ENCODE results near the gene ZNF213. TPM values are rescaled to one million over a fixed set of nuclear protein-coding genes. Genes with fewer than 3 reads are reported as not detected.
"Not testable (repeated sequence)": the region's sequence is repeated elsewhere in the genome, so short reads cannot be mapped to it uniquely, and the experiment has no call there.

Gene ZNF213
- total RNA-seq, 1 donor from 2014 or later = 2.7 TPM

DNA sequence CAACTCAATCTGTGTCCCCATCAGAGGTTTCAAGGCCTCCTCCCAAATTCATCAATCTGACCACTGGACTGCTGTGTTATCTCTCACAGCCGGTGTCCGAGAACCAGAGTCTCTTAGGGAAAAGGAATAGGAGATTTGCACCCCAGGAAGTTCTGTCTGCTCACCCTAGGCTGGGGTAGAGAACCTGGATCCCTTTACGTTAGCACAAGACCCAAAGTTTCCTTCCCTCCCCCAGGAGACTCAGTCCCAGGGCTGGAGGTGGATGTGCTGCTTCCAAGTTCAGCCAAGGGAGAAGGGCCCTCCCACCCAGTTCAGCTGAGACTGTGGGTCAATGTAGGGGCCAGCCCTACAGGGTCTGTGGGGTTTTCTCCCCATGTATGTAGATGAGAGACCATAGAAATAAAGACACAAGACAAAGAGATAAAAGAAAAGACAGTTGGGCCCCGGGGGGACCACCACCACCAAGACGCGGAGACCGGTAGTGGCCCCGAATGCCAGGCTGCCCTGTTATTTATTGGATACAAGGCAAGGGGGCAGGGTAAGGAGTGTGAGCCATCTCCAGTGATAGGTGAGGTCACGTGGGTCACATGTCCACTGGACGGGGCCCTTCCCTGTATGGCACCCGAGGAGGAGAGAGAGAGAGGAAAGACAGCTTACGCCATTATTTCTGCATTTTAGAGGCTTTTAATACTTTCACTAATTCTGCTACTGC lies 30.4 kb downstream of the ZNF213 start:
- DNase-seq (ENCODE audit: low spot score) = no peak

DNA sequence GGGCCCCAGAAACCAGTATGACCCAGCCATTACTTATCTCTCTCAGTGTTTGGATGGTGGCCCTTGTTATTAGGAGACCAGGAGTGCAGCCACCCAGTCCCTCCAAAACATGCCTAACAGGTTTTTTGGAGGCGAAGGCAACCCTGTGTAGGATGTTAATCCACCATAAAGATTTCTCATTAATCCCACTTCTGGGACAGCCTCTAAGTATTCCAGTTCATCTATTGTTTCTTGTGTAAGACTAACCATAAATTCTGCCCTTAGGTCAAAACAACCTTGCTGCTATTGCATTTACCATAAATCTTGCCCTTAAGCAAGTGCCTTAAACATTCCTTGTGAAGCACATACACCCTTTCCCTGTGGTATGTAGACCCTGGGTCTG lies 31.7 kb downstream of the ZNF213 start:
- no peak for ATAC-seq

More for the DNA sequence above, 30.4 kb downstream of the ZNF213 start:
- ATAC-seq = peak; percentile 11

DNA sequence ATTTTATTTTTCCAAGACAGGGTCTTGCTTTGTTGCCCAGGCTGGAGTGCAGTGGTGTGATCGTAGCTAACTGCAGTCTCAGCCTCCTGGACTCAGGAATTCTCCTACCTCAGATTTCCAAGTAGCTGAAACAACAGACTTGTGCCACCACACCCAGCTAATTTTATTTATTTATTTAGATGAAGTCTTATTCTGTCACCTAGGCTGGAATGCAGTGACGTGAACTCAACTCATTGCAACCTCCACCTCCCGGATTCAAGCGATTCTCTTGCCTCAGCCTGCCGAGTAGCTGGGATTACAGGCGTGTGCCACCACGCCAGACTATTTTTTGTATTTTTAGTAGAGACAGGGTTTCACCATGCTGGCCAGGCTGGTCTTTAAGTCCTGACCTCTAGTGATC lies 33.9 kb downstream of the ZNF213 start:
- not testable (repeated sequence) for DNase-seq (ENCODE audit: low spot score); ATAC-seq

More for the DNA sequence above, 31.7 kb downstream of the ZNF213 start:
- DNase-seq (ENCODE audit: low spot score) = no peak

DNA sequence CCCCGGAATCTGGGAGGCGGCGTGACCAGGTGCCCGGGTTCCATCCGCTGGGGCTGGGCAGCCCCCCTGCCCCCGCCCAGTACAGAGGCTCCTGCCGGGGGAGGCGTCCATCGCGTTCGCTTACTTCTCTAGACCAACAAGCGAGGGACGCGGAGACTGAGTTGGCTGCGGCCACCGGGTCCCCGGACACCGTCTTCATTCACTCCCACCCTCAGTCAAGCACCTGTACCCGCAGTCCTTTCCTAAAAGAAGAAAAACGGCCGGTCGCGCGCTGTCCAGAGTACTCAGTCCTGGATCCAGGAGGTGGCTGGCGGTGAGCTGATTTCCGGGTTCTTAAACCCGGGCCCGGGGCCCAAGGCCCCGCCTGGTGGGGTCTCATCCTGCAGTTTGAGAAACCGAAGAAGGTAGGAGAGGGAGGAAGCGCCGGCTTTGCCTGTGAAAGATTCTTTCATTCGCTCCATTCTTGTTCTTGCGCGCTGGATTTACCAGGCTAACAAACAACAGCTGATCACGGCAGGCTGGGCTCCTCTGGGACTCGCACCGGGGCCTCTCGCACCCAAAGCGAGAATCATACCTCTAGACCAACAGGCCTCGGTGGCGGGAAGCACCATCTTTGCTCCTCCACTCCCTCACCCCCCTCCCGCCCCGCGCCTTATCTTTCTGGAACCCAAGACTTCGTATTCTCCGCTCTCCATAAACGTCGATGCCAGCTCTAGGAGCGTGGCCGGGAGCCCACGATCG lies 35.8 kb downstream of the ZNF213 start:
- DNase-seq (ENCODE audit: low spot score) = no peak
- ATAC-seq = no peak

DNA sequence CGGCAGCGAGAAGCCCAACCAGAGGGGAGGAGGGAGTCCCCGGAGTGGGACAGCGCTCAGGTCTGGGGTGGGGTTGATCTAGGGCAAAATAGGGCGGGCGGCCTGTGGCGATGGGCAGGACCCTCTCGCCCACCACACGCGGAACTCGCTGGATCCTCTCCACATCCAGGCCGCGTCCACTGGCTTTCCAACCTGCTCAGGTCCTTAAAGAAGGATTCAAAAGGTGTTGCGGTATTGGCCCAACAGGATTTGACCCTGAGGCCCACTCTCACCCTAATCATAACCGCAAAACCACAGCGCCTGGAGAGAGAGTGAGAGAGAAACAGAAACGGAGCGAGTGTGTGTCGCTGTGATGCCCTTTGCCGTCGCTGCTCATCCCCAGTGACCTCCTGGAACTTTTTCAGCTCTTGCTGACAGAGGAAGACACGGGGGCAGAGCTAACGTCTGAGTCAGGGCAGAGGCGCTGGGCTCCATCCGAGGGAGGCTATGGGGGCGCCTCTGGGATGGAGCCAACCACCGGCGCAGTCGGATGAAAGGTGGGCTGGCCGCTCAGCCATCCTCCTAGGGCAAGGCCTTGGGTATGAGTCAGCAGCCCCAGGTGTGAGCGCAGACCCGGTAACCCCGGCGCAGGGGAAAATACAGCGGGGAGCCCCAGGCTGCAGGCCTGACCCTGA lies 36.5 kb downstream of the ZNF213 start:
- ATAC-seq (peak; percentile 16), DNase-seq (ENCODE audit: low spot score) (no peak)

DNA sequence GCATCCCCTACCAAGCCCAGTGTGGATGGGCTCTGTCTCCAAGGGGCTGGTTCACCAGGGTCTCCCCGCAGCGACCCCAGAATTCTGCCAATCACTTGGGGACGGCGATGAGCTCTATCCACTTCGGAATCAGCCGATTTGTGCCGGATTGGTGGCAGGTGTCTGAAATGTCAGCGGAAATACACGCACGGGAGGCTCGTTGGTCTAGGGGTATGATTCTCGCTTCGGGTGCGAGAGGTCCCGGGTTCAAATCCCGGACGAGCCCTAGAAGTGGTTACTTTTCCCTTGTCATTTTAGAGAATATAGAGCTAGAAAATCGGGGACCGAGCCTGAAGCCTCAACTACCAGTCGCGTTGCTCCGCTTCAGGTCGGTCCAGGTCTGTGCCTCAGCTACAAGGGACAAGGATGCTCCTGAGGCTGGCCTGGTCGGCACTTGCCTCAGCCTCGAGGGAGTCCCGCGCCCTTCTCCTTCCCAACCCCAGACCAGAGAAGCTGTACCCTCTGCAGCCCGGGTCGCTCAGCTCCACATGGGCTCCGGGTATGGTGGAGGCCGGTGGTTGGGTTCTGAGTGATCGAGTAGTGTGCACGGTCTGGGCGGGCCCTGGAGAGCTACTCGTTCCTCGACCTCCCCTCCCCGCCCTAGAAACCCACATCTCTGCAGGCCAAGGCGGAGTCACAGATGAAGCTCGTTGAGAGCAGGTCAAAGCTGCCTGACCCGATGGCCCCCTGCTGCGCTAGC lies 37.2 kb downstream of the ZNF213 start:
- DNase-seq (ENCODE audit: low spot score) (no peak), ATAC-seq (no peak)

DNA sequence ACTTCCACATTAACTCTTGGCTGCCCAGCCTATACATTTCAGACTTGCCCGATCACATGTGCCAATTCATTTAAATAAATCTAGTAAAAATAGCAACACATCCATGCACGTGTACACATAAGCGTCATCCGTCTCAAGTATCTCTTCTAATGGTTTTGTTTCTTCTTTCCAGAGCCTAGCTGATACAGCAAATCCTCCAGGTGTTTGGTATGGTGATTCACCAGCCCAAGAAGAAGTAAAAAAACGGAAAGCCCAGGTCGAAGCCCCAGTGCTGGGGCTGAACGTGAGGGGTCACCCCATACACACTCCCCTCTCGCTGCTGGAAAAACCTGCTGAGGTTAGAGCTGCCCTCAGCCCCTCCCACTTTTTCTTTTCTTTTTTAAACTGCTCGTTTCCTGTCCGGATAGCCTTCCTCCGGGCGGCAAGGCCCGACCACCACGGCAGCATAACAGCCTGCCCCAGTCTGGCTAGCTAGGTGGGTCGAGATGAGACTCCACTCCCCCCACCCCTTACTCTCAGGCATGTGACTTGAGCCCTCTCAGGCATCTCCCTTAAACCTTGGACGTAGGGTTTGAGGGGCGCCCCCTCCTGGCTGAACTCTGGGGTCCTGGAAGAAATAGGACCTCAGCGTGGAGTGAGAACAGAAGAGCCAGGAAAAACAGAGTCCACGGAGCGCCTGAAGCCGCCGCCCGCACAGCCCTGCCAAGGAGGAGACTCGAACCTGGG lies 39.2 kb downstream of the ZNF213 start:
- no peak for ATAC-seq
- DNase-seq (ENCODE audit: low spot score) = no peak

DNA sequence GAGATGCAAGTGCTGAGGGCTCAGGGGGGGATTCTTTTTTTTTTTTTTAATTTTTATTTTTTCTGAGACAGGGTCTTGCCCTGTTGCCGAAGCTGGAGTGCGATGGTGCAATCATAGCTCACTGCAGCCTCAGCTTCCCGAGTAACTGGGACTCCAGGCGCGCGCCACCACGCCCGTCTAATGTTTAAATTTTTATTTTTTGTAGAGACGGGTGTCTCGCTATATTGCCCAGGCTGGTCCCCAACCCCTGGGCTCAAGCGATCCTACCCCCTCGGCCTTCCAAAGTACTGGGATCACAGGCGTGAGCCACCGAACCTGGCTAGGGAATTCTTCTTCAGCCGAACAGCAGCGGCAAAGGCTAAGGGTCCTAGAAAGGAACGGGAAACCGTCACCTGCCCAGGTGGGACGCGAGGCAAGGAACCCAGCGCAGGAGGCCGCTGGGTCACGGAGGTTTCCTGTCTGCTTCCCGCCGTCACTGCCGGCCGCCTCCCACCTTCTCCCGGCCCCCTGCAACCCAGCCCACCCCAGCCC lies 39.9 kb downstream of the ZNF213 start:
- no peak for DNase-seq (ENCODE audit: low spot score)
- ATAC-seq = no peak

DNA sequence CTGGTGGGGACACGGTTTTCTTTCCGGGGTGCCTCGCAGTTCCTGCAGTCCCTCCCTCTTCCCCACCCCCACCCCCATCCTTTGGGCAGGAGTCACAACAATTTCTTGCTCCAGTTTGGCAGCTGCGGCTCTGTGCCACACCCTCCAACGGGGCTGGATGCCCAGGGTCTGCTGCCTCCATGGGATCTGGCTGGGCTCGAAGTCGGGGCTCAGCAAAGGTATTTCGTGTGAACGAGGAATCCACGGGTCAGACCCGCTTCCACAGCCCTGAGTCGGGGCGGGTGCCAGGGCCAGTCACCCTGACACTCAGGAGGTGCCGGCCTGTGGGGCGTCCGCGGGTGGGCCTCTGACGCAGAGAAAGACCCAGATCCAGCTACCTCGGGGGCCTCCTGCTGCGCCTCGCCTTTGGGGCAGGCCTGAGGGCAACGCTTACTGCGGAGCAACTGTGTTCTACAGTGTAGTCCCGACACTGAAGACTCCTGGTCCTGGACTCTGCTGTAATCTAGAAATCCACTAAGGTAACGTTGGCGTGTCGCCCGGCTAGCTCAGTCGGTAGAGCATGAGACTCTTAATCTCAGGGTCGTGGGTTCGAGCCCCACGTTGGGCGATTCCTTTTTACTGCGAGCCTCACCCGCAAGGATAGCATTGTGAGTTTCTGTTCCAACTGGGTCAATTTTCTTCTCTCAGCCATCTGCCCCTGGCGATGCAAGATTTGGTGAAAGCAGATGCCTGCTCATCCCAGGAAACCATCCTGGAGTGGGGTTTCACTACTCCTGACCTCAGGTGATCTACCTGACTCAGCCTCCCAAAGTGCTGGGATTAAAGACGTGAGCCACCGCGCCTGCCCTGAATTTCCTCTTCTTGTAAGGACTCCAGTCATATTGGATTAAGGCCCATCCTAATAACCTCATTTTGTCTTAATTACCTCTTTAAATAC lies 40.6 kb downstream of the ZNF213 start:
- no peak for ATAC-seq
- no peak for DNase-seq (ENCODE audit: low spot score)

DNA sequence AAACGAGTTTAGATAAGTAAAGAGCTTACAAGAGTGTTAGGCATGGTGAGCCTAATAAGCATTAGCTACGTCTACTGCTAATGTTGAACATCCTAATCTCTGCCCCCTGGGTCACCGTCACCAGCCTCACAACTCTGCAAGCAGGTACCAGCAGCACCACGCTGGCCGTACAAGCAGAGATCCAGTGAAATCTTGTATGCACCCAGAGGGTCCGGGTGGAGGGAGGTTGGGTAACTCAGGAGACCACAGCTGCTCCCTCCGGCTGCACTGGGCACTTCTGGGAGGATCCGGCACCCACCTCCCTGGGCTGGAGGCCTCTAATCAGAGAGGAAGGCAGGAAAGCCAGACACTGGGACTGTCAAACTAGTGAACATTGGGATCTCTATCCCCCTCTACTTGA lies 44.8 kb downstream of the ZNF213 start:
- no peak for DNase-seq (ENCODE audit: low spot score)

DNA sequence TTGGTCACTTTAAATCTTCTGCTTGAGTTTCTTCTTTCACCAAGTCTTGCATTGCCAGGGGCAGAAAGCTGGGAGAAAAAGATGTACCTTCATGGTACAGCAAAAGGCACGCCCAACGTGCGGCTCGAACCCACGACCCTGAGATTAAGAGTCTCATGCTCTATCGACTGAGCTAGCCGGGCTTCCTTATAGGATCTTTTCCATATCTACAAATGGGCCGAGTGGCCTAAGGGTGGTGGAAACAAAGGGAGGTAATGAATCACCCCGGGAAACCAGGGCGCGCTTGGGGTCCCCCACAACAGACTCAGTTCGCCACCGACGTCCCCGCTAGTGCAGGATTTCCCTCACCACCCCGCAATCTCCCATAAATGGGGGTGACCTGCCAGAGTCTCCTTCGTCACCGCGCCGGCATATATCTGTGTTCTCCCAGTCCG lies 45.6 kb downstream of the ZNF213 start:
- ATAC-seq = no peak
- no peak for DNase-seq (ENCODE audit: low spot score)

More for the DNA sequence above, 44.8 kb downstream of the ZNF213 start:
- ATAC-seq = no peak

DNA sequence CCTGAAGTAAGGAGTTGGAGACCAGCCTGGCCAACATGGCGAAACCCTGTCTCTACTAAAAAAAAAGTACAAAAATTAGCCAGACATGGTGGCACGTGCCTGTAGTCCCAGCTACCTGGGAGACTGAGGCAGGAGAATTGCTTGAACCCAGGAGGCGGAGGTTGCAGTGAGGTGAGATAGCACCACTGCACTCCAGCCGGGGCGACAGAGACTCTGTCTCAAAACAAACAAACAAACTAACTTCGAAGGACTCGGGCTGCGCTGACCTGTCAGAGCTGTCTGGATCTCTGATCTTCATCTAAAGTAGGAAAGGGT lies 47.4 kb downstream of the ZNF213 start:
- not testable (repeated sequence) for DNase-seq (ENCODE audit: low spot score); ATAC-seq

DNA sequence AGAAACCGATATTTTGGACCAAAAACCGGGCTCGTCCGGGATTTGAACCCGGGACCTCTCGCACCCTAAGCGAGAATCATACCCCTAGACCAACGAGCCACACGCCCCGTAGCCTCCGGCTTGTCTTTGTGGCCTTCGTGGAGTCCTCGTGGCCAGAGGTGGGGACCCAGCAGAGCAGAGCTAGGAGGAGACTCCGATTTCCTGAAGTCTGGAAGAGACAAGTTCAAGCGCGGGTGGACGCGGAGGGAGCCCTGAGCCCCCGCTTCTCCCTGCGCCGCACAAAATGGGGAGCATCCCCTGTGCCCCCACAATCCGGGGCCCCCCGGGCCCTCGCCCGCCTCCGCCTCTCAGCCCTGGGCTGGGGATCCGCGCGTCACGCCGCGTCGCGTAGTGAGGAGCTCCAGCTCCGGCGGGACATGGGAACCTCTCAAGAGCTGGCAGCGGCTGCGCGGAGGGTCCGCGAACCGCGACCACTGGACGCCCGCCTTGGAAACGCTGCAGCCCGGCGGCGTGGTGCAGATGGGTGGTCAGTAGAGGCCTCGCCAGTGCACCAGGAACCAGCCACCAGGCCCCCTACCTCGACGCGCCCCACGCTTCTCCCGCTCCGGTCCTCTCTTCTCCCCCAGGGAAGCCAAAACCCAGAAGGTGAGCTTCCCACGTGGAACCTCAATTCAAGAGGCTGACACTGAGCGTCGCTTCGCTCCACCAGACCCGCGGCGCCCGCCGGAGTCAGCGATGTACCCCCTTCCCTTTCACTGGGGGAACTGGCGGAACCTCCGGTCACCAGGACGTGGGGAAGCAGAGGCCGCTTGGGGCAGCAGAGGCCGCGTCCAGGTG lies 48.0 kb downstream of the ZNF213 start:
- ATAC-seq = peak; percentile 42
- DNase-seq (ENCODE audit: low spot score) = no peak

DNA sequence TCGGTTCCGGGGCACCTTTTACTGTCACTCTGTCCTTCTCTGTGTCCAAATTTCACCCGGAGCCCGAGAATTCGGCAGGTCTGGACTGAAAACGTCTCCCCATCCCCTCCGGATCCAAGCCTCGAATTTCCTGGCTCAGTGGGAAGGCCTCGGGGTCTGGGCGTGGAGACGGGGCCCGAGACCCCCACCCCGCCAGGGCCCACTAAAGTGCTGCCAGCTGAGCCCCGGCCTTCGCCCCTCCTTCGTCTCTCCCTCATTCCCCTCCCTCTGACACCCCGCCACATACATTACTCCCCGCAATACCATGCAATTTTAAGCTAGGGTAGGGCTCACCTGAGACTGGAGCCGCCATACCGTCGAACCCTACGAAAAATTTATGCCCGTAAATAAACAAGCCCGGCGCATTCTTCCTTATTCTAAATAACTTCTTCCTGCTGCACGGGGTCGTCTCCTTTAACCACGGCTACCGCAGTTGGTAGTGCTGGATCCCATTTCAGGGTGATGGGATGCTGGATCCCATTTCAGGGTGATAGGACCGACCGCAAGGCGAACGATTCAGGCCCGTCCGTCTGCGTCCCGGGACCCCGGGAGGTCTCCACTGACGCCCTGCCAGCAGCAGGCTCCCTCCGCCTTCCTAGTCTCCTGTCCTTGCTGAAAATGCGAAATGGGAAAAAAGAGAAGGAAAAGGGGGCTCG lies 48.8 kb downstream of the ZNF213 start:
- no peak for DNase-seq (ENCODE audit: low spot score)
- ATAC-seq = no peak

DNA sequence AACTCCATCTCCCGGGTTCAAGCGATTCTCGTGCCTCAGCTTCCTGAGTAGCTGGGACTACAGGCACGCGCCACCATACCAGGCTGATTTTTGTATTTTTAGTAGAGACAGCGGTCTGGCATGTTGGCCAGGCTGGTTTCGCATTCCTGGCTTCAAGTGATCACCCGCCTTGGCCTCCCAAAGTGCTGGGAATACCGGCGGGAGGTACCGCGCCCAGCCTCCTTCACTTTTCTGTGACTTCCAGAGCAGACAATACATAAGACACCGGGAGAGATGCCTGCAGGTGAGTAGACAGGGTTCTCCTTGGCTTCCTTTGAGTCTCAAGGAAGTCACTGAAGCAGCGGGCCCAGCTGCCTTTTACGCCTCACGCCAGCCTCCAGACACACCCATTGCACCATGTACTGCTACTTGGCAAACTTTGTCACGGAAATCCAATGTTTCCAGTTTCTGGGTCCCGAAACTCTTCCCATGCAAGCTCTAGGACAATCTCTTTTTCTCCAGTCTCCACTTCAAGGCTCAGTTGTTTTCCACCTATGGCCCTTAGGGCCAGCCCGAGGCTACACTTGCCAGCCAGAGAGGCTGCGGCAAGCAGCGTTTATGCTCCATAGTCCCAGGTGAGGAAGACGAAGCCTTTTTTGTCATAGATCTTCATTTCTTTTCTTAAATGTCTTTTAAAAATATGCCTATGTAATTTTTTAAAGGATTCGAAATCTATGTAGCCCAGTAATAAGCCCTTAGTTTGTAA lies 52.3 kb downstream of the ZNF213 start:
- ATAC-seq (no peak), DNase-seq (ENCODE audit: low spot score) (no peak)

DNA sequence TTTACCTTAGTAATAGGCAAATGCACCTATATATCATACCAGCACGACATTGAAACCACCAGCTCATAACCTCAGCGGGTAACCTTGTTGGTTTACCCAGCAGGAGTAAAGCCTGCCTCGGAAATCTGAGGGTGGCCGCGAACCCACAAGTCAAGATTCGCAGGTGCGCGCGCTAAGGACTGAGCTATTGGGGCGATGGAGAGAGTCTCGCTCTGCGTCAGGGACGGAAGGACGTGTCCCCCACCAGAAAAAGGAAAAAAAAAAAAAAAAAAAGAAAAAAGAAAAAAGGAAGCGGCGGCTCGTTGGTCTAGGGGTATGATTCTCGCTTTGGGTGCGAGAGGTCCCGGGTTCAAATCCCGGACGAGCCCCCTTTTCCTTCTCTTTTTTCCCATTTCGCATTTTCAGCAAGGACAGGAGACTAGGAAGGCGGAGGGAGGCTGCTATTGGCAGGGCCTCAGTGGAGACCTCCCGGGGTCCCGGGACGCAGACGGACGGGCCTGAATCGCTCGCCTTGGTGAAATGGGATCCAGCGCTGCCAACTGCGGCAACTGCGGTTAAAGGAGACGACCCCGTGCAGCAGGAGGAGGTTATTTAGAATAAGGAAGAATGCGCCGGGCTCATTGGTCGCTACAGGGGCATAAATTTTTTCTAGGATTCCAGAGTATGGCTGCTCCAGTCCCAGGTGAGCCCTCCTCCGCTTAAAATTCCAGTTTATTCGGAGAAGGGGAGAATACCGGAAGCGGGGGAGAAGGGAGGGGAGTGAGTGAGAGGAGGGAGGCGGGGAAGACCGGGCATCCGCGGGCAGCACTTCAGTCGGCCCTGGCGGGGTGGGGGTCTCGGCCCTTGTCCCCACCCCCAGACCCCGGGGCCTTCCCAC lies 53.2 kb downstream of the ZNF213 start, which contains the start of gene OR1F1:
TSS of gene OR1F1 (plus strand) at position 407 of the 877 bp plus-strand sequence.
- DNase-seq (ENCODE audit: low spot score) (no peak), ATAC-seq (no peak)

Measured in left lobe of liver (tissue), 2 donors.